Measurements from ENCODE around the gene UQCR10.

- TF ChIP-seq, protein P1, sequence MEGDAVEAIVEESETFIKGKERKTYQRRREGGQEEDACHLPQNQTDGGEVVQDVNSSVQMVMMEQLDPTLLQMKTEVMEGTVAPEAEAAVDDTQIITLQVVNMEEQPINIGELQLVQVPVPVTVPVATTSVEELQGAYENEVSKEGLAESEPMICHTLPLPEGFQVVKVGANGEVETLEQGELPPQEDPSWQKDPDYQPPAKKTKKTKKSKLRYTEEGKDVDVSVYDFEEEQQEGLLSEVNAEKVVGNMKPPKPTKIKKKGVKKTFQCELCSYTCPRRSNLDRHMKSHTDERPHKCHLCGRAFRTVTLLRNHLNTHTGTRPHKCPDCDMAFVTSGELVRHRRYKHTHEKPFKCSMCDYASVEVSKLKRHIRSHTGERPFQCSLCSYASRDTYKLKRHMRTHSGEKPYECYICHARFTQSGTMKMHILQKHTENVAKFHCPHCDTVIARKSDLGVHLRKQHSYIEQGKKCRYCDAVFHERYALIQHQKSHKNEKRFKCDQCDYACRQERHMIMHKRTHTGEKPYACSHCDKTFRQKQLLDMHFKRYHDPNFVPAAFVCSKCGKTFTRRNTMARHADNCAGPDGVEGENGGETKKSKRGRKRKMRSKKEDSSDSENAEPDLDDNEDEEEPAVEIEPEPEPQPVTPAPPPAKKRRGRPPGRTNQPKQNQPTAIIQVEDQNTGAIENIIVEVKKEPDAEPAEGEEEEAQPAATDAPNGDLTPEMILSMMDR (conservative IDR thresholded peaks at IDR 0.05; ENCODE audit: low read depth, low read length): no peak
- TF ChIP-seq POLR2A (IDR thresholded peaks at IDR 0.05; ENCODE audit: low read depth, low read length) (no peak), MXI1 (IDR thresholded peaks at IDR 0.05; ENCODE audit: borderline replicate concordance, low read depth, low read length) (no peak), RAD21 (IDR thresholded peaks at IDR 0.05; ENCODE audit: low read length) (no peak), BHLHE40 (IDR thresholded peaks at IDR 0.05; ENCODE audit: low read depth, low read length) (no peak), RCOR1 (IDR thresholded peaks at IDR 0.05; ENCODE audit: insufficient replicate concordance, low read length) (no peak), FOS (IDR thresholded peaks at IDR 0.05; ENCODE audit: low read depth, low read length) (no peak), RFX5 (IDR thresholded peaks at IDR 0.05; ENCODE audit: low read depth, low read length) (no peak)
Measured at GRCh38 chr22:29797351-29797750, 30.2 kb downstream of the UQCR10 start.
